HG03045 (cell line): Measurements from ENCODE around the gene SPECC1L.

Experiments
- ATAC-seq: cut with Tn5 transposase; IDR thresholded peaks from one replicate; pipeline ENCODE4 v1.9.1; 2021; ENCODE audit warnings: mild to moderate bottlenecking, moderate library complexity; ENCODE audit not compliant: unreplicated experiment

SPECC1L gene

GRCh38 chr22:24463071-24463760 is 192.6 kb downstream of the SPECC1L start:
- ATAC-seq: no peak

DNA sequence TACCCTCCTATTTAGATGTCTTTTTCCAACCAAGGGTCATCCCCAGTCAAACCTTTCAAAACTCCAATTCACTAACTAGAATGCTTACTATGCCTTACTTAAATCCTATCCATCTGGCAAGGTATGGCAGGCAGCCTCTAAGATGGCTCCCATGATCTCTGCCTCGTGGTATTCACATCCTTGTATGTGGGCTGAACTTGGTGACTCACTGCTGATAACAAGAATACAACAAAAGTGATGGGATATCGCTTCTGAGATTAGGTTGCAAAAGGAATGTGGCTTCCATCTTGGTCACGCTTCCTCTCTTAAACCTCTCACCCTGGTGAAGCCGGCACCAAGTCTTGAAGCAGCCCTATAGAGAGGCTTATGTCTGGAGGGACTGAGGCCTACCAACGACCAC is 194.9 kb downstream of the SPECC1L start:
- ATAC-seq: no peak

DNA sequence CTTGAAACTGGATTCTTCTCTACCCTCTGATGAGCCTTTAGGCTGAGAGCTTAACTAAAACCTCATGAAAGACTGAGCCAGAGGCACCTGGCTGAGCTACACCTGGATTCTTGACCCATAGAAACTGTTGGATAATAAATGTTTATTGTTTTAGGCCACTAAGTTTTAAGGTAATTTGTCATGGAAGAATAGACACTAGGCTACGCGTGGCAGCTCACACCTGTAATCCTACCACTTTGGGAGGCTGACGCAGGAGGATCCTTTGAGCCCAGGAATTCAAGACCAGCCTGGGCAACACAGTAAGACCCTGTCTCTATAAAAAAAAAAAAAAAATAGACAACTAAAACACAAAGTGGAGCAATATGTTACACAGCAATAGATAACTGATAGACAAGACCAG is 195.3 kb downstream of the SPECC1L start:
- no peak for ATAC-seq

- no peak for ATAC-seq
Measured at GRCh38 chr22:24466716-24467328, 196.2 kb downstream of the SPECC1L start.

DNA sequence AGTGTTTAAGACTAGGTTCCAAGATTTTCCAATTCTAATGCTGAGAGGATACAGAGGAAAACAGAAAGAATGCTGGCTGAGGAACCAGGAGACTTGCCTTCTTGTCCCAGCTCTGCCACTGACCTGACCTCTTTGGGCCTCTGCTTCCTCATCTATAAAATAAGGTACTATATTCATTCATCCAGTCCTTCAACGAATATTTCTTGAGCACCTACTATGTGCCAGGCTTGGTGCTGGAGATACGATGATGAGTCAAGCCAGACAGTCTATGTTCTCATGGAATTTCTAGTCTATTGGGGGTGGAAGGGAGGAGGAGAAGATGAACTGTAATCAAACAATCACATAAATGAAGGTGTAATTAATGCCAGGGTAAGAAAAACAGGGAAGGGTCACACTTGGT is 196.7 kb downstream of the SPECC1L start:
- ATAC-seq: no peak
